GM15510 (cell line): ENCODE results near the gene ATG4A.

Experiments
- POLR2A ChIP-seq: IDR thresholded peaks from 3 replicates; pipeline ENCODE4 v1.6.1; 2011; ENCODE audit warnings: borderline replicate concordance; ENCODE audit not compliant: insufficient read length; ENCODE audit errors: extremely low read depth

ATG4A gene

GRCh38 chrX:108177351-108178142 is 86.0 kb downstream of the ATG4A start:
- no peak for TF ChIP-seq POLR2A

GRCh38 chrX:108178143-108178498 is 86.5 kb downstream of the ATG4A start:
- TF ChIP-seq POLR2A, result no peak

- no peak for TF ChIP-seq POLR2A
Observed at GRCh38 chrX:108186811-108187210, 95.2 kb downstream of the ATG4A start.

GRCh38 chrX:108198420-108198819 is 106.8 kb downstream of the ATG4A start:
- TF ChIP-seq POLR2A, result no peak

- no peak for TF ChIP-seq POLR2A
Observed at GRCh38 chrX:108199041-108199440, 107.5 kb downstream of the ATG4A start.

GRCh38 chrX:108199691-108200090 is 108.1 kb downstream of the ATG4A start:
- no peak for TF ChIP-seq POLR2A

GRCh38 chrX:108203540-108203939 is 112.0 kb downstream of the ATG4A start:
- no peak for TF ChIP-seq POLR2A
